Fibroblast of pulmonary artery (primary cell): ENCODE results near the gene AGPAT2.

Experiments
- DNase-seq: peaks from one replicate; pipeline ENCODE4 v3.0.0-alpha.2; 2010; ENCODE audit warnings: low read depth
- H3K4me3 ChIP-seq: replicated peaks from 2 replicates; pipeline ENCODE4 v1.5.1; 2011; ENCODE audit warnings: low read depth, mild to moderate bottlenecking, control low read depth, low read length, moderate library complexity
- CTCF ChIP-seq: IDR thresholded peaks from 2 replicates; pipeline ENCODE4 v1.5.1; 2011; ENCODE audit warnings: mild to moderate bottlenecking, control low read depth, low read length, inconsistent platforms; ENCODE audit errors: missing control alignments

AGPAT2 gene

GRCh38 chr9:136695435-136695895 lies 8.2 kb upstream of the AGPAT2 start:
- TF ChIP-seq CTCF, result no peak
- H3K4me3 ChIP-seq, result no peak overlapping the region
- DNase-seq, result no peak

- no peak for DNase-seq
- no peak for TF ChIP-seq CTCF
- no peak overlapping the region for H3K4me3 ChIP-seq
Observed at GRCh38 chr9:136694872-136695247, 7.6 kb upstream of the AGPAT2 start.

GRCh38 chr9:136694163-136694871 lies 7.1 kb upstream of the AGPAT2 start:
- peak; percentile 74 for TF ChIP-seq CTCF
- no peak overlapping the region for H3K4me3 ChIP-seq
- DNase-seq, result peak; percentile 50

- no peak overlapping the region for H3K4me3 ChIP-seq
- DNase-seq, result no peak
- no peak for TF ChIP-seq CTCF
Observed at GRCh38 chr9:136693490-136694162, 6.4 kb upstream of the AGPAT2 start.

GRCh38 chr9:136693135-136693489 lies 5.9 kb upstream of the AGPAT2 start:
- no peak overlapping the region for H3K4me3 ChIP-seq
- no peak for DNase-seq
- TF ChIP-seq CTCF, result no peak

- no peak overlapping the region for H3K4me3 ChIP-seq
- no peak for TF ChIP-seq CTCF
- DNase-seq, result no peak
Observed at GRCh38 chr9:136692185-136693134, 5.2 kb upstream of the AGPAT2 start.
